ENCODE data around the gene C1QTNF1. TPM values are rescaled to one million over a fixed set of nuclear protein-coding genes. Genes with fewer than 3 reads are reported as not detected.

C1QTNF1 gene
- total and polyA plus RNA-seq, 8 donors = 5.3 to 31.2 (median 8.4) TPM

DNA sequence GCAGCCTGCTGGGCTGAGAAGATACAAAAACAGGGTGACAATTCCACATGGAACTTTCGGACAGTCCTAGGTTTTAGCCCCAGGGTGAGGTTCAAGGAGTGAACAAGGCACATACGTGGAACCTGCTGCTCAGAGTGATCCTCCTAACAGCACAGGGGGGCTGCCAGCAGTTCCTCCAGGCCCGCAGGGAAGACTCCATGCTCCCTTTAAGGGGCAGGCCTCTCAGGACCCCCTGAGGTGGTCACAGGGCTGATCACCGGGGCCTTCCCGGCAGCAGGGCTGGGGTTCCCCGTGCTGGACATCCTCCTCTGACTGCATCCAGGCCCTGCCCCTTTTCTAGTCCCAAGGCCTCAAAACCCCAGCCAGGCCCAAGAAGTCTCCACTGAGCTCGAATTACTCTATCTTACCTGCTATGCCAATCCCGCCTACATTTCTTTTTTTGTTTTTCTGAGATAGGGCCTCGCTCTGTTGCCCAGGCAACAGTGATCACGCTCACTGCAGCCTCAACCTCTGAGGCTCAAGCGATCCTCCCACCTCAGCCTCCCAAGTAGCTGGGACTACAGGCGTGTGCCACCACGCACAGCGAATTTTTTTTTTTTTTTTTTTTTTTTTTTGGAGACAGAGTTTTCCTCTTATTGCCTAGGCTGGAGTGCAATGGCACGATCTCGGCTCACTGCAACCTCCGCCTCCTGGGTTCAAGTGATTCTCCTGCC lies 24.8 kb upstream of the C1QTNF1 start:
- H3K27me3 ChIP-seq = no peaks in the 10 kb centered on the region
- H3K9me3 ChIP-seq = no peaks in the 10 kb centered on the region
- DNase-seq (peak in 3 of 6 donors; percentile 6 to 40 (median 34)), FAIRE-seq (no peak), ATAC-seq (no peak)
- intact Hi-C loops (cut with DNase I) = no loop called here
- no peak overlapping the region for H3K27ac ChIP-seq
- H3K4me3 ChIP-seq = no peak overlapping the region
- H3K36me3 ChIP-seq = peaks cover 0 to 11% (median 0%) of the 10 kb centered on the region in 3 donors
- TF ChIP-seq, protein P1, sequence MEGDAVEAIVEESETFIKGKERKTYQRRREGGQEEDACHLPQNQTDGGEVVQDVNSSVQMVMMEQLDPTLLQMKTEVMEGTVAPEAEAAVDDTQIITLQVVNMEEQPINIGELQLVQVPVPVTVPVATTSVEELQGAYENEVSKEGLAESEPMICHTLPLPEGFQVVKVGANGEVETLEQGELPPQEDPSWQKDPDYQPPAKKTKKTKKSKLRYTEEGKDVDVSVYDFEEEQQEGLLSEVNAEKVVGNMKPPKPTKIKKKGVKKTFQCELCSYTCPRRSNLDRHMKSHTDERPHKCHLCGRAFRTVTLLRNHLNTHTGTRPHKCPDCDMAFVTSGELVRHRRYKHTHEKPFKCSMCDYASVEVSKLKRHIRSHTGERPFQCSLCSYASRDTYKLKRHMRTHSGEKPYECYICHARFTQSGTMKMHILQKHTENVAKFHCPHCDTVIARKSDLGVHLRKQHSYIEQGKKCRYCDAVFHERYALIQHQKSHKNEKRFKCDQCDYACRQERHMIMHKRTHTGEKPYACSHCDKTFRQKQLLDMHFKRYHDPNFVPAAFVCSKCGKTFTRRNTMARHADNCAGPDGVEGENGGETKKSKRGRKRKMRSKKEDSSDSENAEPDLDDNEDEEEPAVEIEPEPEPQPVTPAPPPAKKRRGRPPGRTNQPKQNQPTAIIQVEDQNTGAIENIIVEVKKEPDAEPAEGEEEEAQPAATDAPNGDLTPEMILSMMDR (IDR thresholded peaks at IDR 0.05) = no peak
- peaks cover 8 to 13% (median 10%) of the 10 kb centered on the region in 3 donors for H3K4me1 ChIP-seq
- 92 to 96% methylated on average over 17 of the region's 17 CpGs for WGBS, 2 donors

DNA sequence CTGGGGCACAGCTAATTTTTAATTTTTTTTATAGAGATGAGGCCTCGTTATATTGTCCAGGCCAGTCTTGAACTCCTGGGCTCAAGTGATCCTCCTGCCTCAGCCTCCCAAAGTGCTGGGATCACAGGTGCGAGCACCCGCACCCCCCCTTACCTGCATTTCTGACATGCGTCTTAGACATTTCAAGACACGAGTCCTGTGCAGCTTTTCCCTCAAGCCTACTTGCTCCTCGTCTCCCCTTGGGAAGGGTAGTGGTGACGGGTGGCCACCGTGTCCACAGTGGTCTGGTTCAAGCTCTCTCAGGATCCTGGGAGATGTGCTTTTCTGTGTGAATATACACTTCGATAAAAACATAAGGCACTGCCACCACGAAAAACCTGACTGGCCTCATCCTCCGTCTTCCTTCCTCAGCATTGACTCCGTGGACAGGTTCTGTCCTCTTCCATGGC lies 24.0 kb upstream of the C1QTNF1 start:
- no peak overlapping the region for H3K27ac ChIP-seq
- no peaks in the 10 kb centered on the region for H3K27me3 ChIP-seq
- WGBS, 2 donors = 94% methylated on average over 12 of the region's 12 CpGs
- ATAC-seq = no peak
- DNase-seq = peak in 2 of 6 donors; percentile 8 to 20
- H3K9me3 ChIP-seq = no peaks in the 10 kb centered on the region
- no peak overlapping the region for H3K4me3 ChIP-seq
- TF ChIP-seq, protein P1 (IDR thresholded peaks at IDR 0.05) = no peak
- intact Hi-C loops (cut with DNase I) = no loop called here
- H3K4me1 ChIP-seq = peaks cover 8 to 13% (median 10%) of the 10 kb centered on the region in 3 donors
- no peak for FAIRE-seq
- peaks cover 0 to 4% (median 0%) of the 10 kb centered on the region in 3 donors for H3K36me3 ChIP-seq

DNA sequence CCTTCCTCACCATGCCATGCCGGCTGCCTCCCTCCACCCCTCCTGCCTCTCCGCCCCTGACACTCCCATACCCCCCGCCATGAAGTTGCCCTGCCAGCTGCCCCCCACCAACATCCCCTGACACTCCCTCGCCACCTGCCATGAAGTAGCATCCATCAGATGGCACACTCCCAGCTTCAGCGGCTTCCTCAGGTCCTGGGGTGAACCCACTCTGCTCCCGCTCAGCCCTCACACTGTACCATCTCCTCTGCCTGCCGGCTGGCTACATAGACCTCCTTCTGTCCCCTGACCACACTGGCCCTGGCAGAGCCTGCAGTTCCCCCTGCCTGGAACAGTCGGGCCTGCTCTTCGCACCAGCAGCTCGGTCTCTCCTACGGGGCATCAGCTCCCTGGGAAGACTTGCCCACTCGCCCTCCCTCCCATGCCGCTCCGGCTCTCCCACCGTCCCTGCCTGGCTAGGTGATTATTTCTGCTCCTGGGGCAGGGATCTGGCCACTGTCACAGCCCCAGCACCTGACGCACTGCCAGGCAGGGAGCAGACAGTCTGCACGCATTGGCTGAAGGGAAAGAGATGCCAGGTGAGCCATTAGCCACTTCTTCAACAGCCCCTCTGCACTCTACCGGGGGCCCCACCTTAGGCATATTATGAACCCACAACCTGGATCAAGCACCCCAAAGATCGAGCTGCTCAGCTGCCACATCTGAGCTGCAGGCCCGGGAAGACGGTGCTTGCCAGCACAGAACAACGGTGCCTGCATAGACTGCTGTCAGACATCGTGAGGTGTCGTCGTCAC lies 23.4 kb upstream of the C1QTNF1 start:
- ATAC-seq = no peak

DNA sequence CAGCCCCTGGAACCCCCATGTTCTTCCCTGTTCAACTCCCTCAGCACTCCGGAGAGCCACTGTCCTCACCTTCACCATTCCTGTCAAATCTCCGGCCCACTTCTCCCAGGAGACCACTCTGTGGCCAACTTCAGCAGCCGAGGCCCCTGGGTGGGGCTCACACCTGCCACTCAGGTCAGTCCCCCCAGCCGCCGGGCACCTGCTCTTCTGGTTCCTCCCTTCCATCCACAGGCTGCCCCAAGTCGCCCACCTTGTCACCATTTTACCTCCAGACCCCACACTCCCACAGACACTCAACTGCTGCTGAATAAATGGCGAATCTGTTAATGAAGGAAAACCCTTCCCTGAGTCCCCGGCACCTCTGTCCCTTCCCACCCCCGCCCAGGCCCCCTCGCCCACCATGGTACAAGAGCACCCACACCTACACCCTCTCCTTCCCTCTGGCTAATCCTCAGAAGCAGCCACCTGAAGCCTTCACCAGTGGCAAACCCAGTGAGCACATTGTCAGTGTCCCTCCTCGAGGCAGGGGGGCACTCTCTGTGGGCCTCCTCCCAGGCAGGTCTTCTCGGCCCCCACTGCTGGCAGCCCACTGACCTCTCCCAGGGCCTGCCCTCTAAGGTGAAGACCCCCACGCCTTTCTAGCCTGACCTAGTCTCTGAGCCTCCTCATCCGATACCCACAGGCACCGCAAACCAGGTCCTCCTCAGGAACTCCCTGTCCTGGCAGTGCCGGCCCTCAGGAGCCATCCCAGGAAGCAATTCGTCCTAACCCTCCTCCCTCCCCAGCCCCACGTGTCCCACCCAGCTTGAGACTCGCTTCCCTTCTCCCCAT lies 22.6 kb upstream of the C1QTNF1 start:
- Histone ChIP-seq H3K9me3 (no peaks in the 10 kb centered on the region), H3K27me3 (no peaks in the 10 kb centered on the region), H3K4me1 (peaks cover 7 to 15% (median 9%) of the 10 kb centered on the region in 3 donors), H3K4me3 (no peak overlapping the region), H3K27ac (no peak overlapping the region), H3K36me3 (peaks cover 0 to 4% (median 0%) of the 10 kb centered on the region in 3 donors)
- DNase-seq (peak in 3 of 6 donors; percentile 9 to 54 (median 46)), ATAC-seq (no peak), FAIRE-seq (no peak)
- TF ChIP-seq, protein P1 (IDR thresholded peaks at IDR 0.05) = no peak
- intact Hi-C loops (cut with DNase I) = no loop called here
- 90 to 93% methylated on average over 19 of the region's 19 CpGs for WGBS, 2 donors

More for the DNA sequence above, 23.4 kb upstream of the C1QTNF1 start:
- Histone ChIP-seq H3K36me3 (peaks cover 0 to 4% (median 0%) of the 10 kb centered on the region in 3 donors), H3K4me3 (no peak overlapping the region), H3K4me1 (peaks cover 13 to 18% (median 15%) of the 10 kb centered on the region in 3 donors), H3K9me3 (no peaks in the 10 kb centered on the region), H3K27me3 (no peaks in the 10 kb centered on the region), H3K27ac (no peak overlapping the region)
- 92 to 95% methylated on average over 24 to 25 of the region's 25 CpGs for WGBS, 2 donors
- TF ChIP-seq, protein P1 (IDR thresholded peaks at IDR 0.05) = no peak
- FAIRE-seq = no peak
- intact Hi-C loops (cut with DNase I) = no loop called here
- peak in 3 of 6 donors; percentile 11 to 65 (median 49) for DNase-seq
